H9 (cell line): Measurements from ENCODE around the gene SORCS2. TPM values are rescaled to one million over a fixed set of nuclear protein-coding genes. Genes with fewer than 3 reads are reported as not detected.

ENCODE experiments used
- DNase-seq: peaks from one replicate; pipeline ENCODE4 v3.0.0-alpha.2; 2017
- H2AFZ ChIP-seq: one replicate; pipeline ENCODE4 v1.6.1; 2013; ENCODE audit warnings: mild to moderate bottlenecking, low read length, control low read depth, moderate library complexity
- H2AK5ac ChIP-seq: 2 replicates; pipeline ENCODE4 v1.6.1; 2013; ENCODE audit warnings: low read length, control low read depth, mixed read lengths; ENCODE audit not compliant: insufficient read length
- H2BK120ac ChIP-seq: one replicate; pipeline ENCODE4 v1.6.1; 2013; ENCODE audit warnings: low read depth, mild to moderate bottlenecking, low read length, control low read depth, inconsistent platforms; ENCODE audit not compliant: poor library complexity, severe bottlenecking
- H2BK12ac ChIP-seq: 2 replicates; pipeline ENCODE4 v1.6.1; 2013; ENCODE audit warnings: low read length, control low read depth, mixed read lengths, low read depth; ENCODE audit not compliant: insufficient read length
- H2BK15ac ChIP-seq: 2 replicates; pipeline ENCODE4 v1.6.1; 2013; ENCODE audit warnings: low read depth, low read length, control low read depth
- H2BK20ac ChIP-seq: one replicate; pipeline ENCODE4 v1.6.1; 2013; ENCODE audit warnings: low read depth, mild to moderate bottlenecking, low read length, control low read depth, inconsistent platforms; ENCODE audit not compliant: poor library complexity, severe bottlenecking
- H2BK5ac ChIP-seq: 2 replicates; pipeline ENCODE4 v1.6.1; 2013; ENCODE audit warnings: low read length, control low read depth, mixed read lengths; ENCODE audit not compliant: insufficient read length
- H3K14ac ChIP-seq: 2 replicates; pipeline ENCODE4 v1.6.1; 2013; ENCODE audit warnings: low read length, control low read depth; ENCODE audit not compliant: insufficient read depth
- H3K18ac ChIP-seq: 2 replicates; pipeline ENCODE4 v1.6.1; 2013; ENCODE audit warnings: low read depth, mild to moderate bottlenecking, mixed read lengths, low read length, control low read depth; ENCODE audit not compliant: insufficient read length
- H3K23ac ChIP-seq: 2 replicates; pipeline ENCODE4 v1.6.1; 2013; ENCODE audit warnings: low read length, control low read depth, mixed read lengths, low read depth; ENCODE audit not compliant: insufficient read length
- H3K23me2 ChIP-seq: 2 replicates; pipeline ENCODE4 v1.6.1; 2013; ENCODE audit warnings: low read depth, mild to moderate bottlenecking, mixed read lengths, low read length, control low read depth; ENCODE audit not compliant: insufficient read length, poor library complexity, severe bottlenecking
- H3K27ac ChIP-seq: 2 replicates; pipeline ENCODE4 v1.5.1; 2013; ENCODE audit warnings: low read length, control low read depth, mixed read lengths, low read depth; ENCODE audit not compliant: insufficient read length
- H3K27me3 ChIP-seq: 2 replicates; pipeline ENCODE4 v1.6.1; 2013; ENCODE audit warnings: low read length, control low read depth, inconsistent platforms; ENCODE audit not compliant: insufficient read depth
- H3K4ac ChIP-seq: 2 replicates; pipeline ENCODE4 v1.6.1; 2013; ENCODE audit warnings: low read depth, mild to moderate bottlenecking, control low read depth, inconsistent platforms, low read length, moderate library complexity
- H3K4me1 ChIP-seq: 2 replicates; pipeline ENCODE4 v1.6.1; 2013; ENCODE audit warnings: low read length, control low read depth, inconsistent platforms; ENCODE audit not compliant: insufficient read depth
- H3K4me2 ChIP-seq: 2 replicates; pipeline ENCODE4 v1.6.1; 2013; ENCODE audit warnings: low read length, control low read depth, mixed read lengths; ENCODE audit not compliant: insufficient read length, insufficient read depth
- H3K56ac ChIP-seq: 2 replicates; pipeline ENCODE4 v1.6.1; 2013; ENCODE audit warnings: low read depth, mild to moderate bottlenecking, mixed read lengths, low read length, control low read depth; ENCODE audit not compliant: insufficient read length
- H3K79me1 ChIP-seq: 2 replicates; pipeline ENCODE4 v1.6.1; 2013; ENCODE audit warnings: low read depth, mild to moderate bottlenecking, moderate library complexity, low read length, control low read depth, inconsistent platforms; ENCODE audit not compliant: insufficient read depth, poor library complexity, severe bottlenecking
- H3K79me2 ChIP-seq: 2 replicates; pipeline ENCODE4 v1.6.1; 2013; ENCODE audit warnings: low read length, control low read depth, inconsistent platforms; ENCODE audit not compliant: insufficient read depth
- H3K9ac ChIP-seq: 2 replicates; pipeline ENCODE4 v1.6.1; 2013; ENCODE audit warnings: low read length, control low read depth, mixed read lengths; ENCODE audit not compliant: insufficient read length; ENCODE audit errors: extremely low read depth
- H3K9me3 ChIP-seq: one replicate; pipeline ENCODE4 v1.6.1; 2013; ENCODE audit warnings: low read depth, low read length, inconsistent platforms; ENCODE audit not compliant: control insufficient read depth
- H3T11ph ChIP-seq: one replicate; pipeline ENCODE4 v1.6.1; 2013; ENCODE audit warnings: mild to moderate bottlenecking, low read length, control low read depth, inconsistent platforms
- H4K20me1 ChIP-seq: one replicate; pipeline ENCODE4 v1.6.1; 2013; ENCODE audit not compliant: control insufficient read depth, insufficient read length, insufficient read depth
- H4K5ac ChIP-seq: 2 replicates; pipeline ENCODE4 v1.6.1; 2013; ENCODE audit warnings: low read depth, mild to moderate bottlenecking, mixed read lengths, low read length, control low read depth; ENCODE audit not compliant: insufficient read length
- H4K8ac ChIP-seq: replicated peaks from 2 replicates; pipeline ENCODE4 v1.6.1; 2013; ENCODE audit warnings: low read length, control low read depth, mixed read lengths, low read depth; ENCODE audit not compliant: insufficient read length
- H4K91ac ChIP-seq: 2 replicates; pipeline ENCODE4 v1.6.1; 2013; ENCODE audit warnings: low read depth, mild to moderate bottlenecking, moderate library complexity, mixed read lengths, low read length, control low read depth; ENCODE audit not compliant: insufficient read length
- H3K27ac Mint-ChIP-seq, 3 experiments: 2 replicates in 2 of 3; 3 replicates in 1 of 3; pipeline ENCODE4 v1.8.0; 2020 to 2021; ENCODE audit warnings: mixed read lengths in 3 of 3, mild to moderate bottlenecking in 1 of 3, moderate library complexity in 1 of 3
- H3K27me3 Mint-ChIP-seq: 2 replicates; pipeline ENCODE4 v1.8.0; 2021; ENCODE audit warnings: low read depth, mild to moderate bottlenecking, moderate library complexity, mixed read lengths
- H3K36me3 Mint-ChIP-seq, 3 experiments: 2 replicates in 2 of 3; 3 replicates in 1 of 3; pipeline ENCODE4 v1.8.0; 2020 to 2021; ENCODE audit warnings: low read depth in 3 of 3, mixed read lengths in 3 of 3; ENCODE audit not compliant: insufficient read depth in 1 of 3
- H3K4me1 Mint-ChIP-seq, 2 experiments: 2 replicates each; pipeline ENCODE4 v1.8.0; 2020; ENCODE audit warnings: mixed read lengths in 2 of 2
- H3K4me3 Mint-ChIP-seq, 2 experiments: 2 replicates in 1 of 2; 3 replicates in 1 of 2; pipeline ENCODE4 v1.8.0; 2020 to 2021; ENCODE audit warnings: mild to moderate bottlenecking in 2 of 2, mixed read lengths in 2 of 2, moderate library complexity in 1 of 2
- H3K9me3 Mint-ChIP-seq, 2 experiments: 2 replicates in 1 of 2; 3 replicates in 1 of 2; pipeline ENCODE4 v1.8.0; 2020; ENCODE audit warnings: mild to moderate bottlenecking in 2 of 2, mixed read lengths in 2 of 2, moderate library complexity in 1 of 2
- CTCF ChIP-seq: fragments of 200-600 bp; sonication (generic); conservative IDR thresholded peaks from 3 replicates; pipeline ENCODE4 v1.8.0; 2021; ENCODE audit warnings: antibody characterized with exemption, mild to moderate bottlenecking
- WGBS: extraction: QIAGEN DNeasy Blood & Tissue Kit; methylation state at CpG from one replicate; pipeline ENCODE4 v1.1.7; 2013; ENCODE audit warnings: missing lambda C conversion rate, low lambda C conversion rate, mixed read lengths; ENCODE audit not compliant: insufficient read length; ENCODE audit errors: extremely low coverage; 5-methylcytosine and 5-hydroxymethylcytosine counted together
- total RNA-seq: library from RNA; stranded (reverse); gene quantifications from 2 replicates; pipeline ENCODE4 v1.2.1, GENCODE V29; 2021

SORCS2 gene
- total RNA-seq, 1 experiment from 2014 or later: 0.57 TPM

DNA sequence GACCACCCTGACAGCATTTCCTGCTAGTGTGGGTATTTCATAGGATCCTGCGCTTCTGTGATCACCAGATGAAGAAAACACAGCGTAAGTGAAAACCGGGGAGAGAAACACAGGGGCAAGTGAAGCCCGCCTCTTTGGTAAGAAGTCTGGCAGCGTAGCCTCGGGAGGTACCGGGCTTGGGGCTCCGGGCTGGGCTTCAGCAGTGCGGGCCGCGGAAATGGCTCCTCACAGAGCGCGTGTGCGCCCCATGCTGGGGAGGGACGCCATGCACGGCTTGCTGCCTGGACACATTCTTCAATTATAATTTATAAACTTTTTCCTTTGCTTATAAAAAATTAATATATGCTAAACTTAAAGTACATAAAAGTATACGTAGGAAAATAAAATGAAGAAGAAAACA is 595.9 kb downstream of the SORCS2 start:
- H4K20me1 ChIP-seq: no peaks in the 10 kb centered on the region

More for the DNA sequence above, 595.9 kb downstream of the SORCS2 start:
- DNase-seq: no peak
- Histone ChIP-seq H3K14ac (no peak overlapping the region), H3K4me1 (no peaks in the 10 kb centered on the region), H3K9me3 (no peaks in the 10 kb centered on the region), H2AFZ (no peak overlapping the region), H3K9ac (no peak overlapping the region), H2BK12ac (no peak overlapping the region), H2BK20ac (no peak overlapping the region), H2BK5ac (no peak overlapping the region), H4K91ac (no peak overlapping the region), H3K4ac (no peak overlapping the region), H3K27ac (no peak overlapping the region), H4K8ac (no peak overlapping the region), H2BK120ac (no peak overlapping the region), H3T11ph (no peak overlapping the region), H3K23ac (no peak overlapping the region), H3K79me2 (no peaks in the 10 kb centered on the region), H3K27me3 (no peaks in the 10 kb centered on the region), H3K79me1 (no peaks in the 10 kb centered on the region), H3K23me2 (no peaks in the 10 kb centered on the region), H3K18ac (no peak overlapping the region), H3K56ac (no peak overlapping the region), H4K5ac (no peak overlapping the region), H2BK15ac (no peak overlapping the region), H2AK5ac (no peak overlapping the region), H3K4me2 (no peak overlapping the region)
- H3K4me1 Mint-ChIP-seq: no peaks in the 10 kb centered on the region; a peak in 1 of 4 replicates
- no peak for TF ChIP-seq CTCF
- peak overlapping the region in 1 of 3 experiments; percentile 87; a peak in 1 of 7 replicates for H3K27ac Mint-ChIP-seq
- no peak overlapping the region for H3K4me3 Mint-ChIP-seq
- no CpG with 5 or more reads among the region's 17 CpGs for WGBS
- no peaks in the 10 kb centered on the region for H3K9me3 Mint-ChIP-seq
- peaks cover 0 to 8% (median 5%) of the 10 kb centered on the region in 3 experiments; a peak in 3 of 7 replicates for H3K36me3 Mint-ChIP-seq
- H3K27me3 Mint-ChIP-seq: no peaks in the 10 kb centered on the region
